NCI-H446 treated with DMSO at 0.1 percent for 48 hours (cell line): ENCODE measurements around the gene LRRC25.
"Not testable (repeated sequence)": the region's sequence is repeated elsewhere in the genome, so short reads cannot be mapped to it uniquely, and the experiment has no call there.

ENCODE experiments used
- DNase-seq: peaks from one replicate; lab custom pipeline; 2025; lab: John Stamatoyannopoulos, UW

LRRC25 gene

GRCh38 chr19:18405754-18406153 lies 8.3 kb upstream of the LRRC25 start:
- not testable (repeated sequence) for DNase-seq

- DNase-seq, result not testable (repeated sequence)
Observed at GRCh38 chr19:18402455-18403248, 5.2 kb upstream of the LRRC25 start.

- no peak for DNase-seq
Observed at GRCh38 chr19:18401580-18402112, 4.2 kb upstream of the LRRC25 start.

GRCh38 chr19:18399008-18399407 lies 1.6 kb upstream of the LRRC25 start:
- no peak for DNase-seq

- no peak for DNase-seq
Observed at GRCh38 chr19:18396471-18397241, 766 bp downstream of the LRRC25 start.

DNA sequence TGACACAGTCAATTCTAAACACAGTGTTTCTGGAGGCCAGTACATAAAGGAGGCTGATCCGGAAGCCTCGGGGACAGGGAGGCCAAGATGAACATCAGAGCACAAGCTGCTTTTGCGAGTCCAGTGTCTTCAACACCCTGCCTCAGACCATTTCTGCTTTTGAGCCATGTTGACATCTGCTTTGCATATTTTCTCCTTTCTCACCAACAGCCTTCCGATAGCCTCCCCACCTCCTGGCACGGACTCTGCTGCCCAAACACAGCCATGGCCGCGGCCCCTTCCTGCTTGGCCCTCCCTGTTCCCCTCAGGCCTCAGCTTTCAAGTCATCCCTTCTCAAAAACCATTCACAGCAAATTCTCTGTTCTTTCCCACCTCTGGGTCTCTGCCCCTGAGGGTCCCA lies 3.6 kb downstream of the LRRC25 start:
- no peak for DNase-seq

GRCh38 chr19:18392926-18393325 lies 4.5 kb downstream of the LRRC25 start:
- no peak for DNase-seq

GRCh38 chr19:18392417-18392816 lies 5.0 kb downstream of the LRRC25 start:
- no peak for DNase-seq

DNA sequence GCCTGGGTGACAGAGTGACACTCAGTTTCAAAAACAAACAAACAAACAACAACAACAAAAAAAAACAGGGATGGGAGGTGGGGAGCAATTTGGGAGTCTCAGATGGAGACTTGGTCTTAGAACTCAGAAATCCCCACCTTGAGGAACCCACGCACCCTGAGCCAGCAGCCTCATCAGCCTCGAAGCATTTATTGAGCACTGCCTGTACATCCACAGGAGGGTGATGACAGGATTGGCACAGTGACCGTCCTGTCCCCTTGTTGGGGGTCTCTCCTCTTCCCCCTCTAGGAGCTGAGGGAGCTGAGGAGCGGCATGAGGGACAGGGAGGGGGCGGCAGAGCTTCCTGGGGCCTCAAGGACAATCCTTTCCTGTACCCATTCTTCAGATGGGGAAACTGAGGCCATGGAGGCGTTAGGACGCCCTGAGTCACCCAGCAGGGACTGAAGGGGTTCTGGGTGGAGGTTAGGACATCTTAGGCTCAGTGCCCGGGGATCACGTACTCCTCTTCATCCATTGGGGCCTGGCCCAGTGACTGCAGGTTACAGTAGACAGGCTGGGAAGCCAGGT lies 5.8 kb downstream of the LRRC25 start:
- DNase-seq, result no peak

DNA sequence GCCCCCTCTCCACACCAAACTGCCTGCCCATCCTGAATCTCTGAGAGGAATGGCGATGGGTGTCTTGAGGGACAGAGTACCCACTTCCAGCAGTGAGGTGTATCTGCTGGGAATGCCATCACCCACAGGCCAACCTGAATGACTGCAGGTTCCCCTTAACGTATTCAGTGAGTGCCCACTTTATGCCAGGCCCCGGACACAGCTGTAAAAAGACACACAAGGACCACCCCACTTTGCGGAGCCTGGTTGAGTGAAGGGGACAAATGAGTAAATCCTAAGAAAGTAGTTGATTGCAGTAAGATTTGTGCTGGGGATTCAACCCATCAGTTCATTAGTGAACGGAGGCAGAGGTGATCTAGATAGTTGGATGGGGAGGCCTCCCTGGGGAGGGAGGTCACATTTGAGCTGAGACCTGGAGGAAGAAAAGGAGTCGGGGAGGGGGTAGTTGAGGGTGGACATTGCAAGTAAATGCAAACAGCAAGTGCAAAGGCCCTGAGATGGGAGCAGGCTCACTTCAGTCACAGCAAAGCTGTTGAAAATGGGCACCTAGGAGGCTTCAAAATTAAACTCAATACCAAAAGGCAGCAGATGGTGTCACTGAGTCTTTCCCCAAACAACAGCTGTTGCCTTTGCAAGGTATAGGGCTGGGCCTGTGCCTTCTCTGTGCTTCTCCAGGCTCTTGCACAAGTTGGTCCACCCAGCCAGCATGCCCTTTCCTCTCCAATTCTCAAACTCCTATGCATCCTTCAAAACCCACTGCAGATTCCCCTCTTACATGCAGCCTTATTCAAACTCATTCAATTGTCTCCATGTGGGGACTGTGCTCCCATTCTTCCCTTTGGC lies 7.1 kb downstream of the LRRC25 start:
- DNase-seq, result peak; percentile 52

DNA sequence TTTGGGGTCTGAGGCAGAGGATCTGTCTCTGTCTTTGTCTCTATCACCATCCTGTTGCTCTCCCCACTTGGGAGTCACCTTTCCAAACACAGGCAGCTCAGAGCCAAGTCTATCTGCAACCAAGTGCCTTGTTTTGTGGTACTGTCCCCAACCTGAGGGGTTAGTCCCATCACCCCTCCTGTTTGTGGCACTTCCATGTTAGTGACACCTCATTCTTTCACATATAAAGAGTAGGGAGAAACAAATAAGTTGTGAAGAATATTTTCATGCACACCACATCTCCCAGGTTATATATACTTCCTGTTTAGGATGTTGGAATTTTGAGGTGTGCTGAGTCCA lies 7.7 kb downstream of the LRRC25 start:
- no peak for DNase-seq

DNA sequence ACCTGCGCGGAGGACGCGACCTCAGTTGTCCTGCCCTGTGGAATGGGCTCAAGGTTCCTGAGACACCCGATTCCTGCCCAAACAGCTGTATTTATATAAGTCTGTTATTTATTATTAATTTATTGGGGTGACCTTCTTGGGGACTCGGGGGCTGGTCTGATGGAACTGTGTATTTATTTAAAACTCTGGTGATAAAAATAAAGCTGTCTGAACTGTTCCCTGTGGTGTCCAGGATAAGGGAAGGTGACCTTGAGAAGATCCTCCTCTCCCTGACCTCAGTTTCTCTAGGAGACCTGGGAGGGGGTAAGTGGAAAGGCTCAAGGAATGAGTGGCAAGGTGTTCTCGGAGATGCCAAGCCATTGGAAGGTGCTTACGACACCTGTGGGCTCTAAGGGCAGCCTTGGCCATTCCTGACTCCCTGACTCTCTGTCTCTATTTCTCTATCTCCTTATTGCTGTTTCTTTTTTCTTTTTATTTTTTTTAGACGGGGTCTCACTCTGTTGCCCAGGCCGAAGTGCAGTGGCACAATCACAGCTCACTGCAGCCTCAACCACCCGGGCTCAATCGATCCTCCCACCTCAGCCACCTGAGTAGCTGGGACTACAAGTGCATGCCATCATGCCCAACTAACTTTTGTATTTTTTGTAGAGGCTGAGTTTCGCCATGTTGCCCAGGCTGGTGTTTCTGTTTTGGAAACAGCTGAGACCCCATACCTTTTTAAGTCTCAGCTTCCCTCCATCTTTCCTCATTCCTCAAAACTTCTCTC lies 8.3 kb downstream of the LRRC25 start:
- no peak for DNase-seq

DNA sequence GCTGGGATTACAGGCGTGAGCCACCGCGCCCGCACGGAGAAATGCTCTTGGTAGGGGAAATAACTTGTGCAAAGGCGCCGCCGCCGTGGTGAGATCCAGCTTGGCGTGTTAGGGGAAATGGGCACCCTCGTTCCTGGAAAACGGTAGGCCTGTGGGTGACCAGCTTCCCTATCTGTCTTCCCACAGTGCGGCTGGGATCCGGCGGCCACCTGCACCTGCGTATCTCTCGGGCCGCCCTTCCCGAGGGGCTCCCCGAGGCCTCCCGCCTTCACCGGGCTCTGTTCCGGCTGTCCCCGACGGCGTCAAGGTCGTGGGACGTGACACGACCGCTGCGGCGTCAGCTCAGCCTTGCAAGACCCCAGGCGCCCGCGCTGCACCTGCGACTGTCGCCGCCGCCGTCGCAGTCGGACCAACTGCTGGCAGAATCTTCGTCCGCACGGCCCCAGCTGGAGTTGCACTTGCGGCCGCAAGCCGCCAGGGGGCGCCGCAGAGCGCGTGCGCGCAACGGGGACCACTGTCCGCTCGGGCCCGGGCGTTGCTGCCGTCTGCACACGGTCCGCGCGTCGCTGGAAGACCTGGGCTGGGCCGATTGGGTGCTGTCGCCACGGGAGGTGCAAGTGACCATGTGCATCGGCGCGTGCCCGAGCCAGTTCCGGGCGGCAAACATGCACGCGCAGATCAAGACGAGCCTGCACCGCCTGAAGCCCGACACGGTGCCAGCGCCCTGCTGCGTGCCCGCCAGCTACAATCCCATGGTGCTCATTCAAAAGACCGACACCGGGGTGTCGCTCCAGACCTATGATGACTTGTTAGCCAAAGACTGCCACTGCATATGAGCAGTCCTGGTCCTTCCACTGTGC lies 9.1 kb downstream of the LRRC25 start:
- DNase-seq, result peak; percentile 21

GRCh38 chr19:18386543-18387271 lies 10.7 kb downstream of the LRRC25 start:
- DNase-seq, result no peak

DNA sequence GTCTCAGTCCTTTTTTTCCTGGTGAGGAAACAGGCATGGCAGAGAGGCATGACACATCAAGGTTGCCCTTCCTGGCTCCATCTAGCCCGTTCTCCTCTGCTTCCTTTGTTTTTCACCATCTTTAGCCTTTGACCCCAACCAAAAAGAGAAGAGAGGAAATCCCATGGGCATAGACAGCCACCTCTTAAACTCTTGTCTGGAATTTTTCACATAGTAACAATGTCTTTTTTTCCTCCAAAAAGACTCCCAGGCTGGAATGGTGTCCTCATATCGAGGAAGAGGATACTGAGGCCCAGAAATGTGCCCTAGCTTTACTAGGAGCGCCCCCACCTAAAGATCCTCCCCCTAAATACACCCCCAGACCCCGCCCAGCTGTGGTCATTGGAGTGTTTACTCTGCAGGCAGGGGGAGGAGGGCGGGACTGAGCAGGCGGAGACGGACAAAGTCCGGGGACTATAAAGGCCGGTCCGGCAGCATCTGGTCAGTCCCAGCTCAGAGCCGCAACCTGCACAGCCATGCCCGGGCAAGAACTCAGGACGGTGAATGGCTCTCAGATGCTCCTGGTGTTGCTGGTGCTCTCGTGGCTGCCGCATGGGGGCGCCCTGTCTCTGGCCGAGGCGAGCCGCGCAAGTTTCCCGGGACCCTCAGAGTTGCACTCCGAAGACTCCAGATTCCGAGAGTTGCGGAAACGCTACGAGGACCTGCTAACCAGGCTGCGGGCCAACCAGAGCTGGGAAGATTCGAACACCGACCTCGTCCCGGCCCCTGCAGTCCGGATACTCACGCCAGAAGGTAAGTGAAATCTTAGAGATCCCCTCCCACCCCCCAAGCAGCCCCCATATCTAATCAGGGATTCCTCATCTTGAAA lies 11.5 kb downstream of the LRRC25 start, which contains the start of gene GDF15:
Gene GDF15 (plus strand): TSS at position 484 of the 868 bp plus-strand sequence. CDS start 32 bp downstream, at position 516.
- no peak for DNase-seq

- DNase-seq, result no peak
Observed at GRCh38 chr19:18385359-18385674, 12.1 kb downstream of the LRRC25 start.

DNA sequence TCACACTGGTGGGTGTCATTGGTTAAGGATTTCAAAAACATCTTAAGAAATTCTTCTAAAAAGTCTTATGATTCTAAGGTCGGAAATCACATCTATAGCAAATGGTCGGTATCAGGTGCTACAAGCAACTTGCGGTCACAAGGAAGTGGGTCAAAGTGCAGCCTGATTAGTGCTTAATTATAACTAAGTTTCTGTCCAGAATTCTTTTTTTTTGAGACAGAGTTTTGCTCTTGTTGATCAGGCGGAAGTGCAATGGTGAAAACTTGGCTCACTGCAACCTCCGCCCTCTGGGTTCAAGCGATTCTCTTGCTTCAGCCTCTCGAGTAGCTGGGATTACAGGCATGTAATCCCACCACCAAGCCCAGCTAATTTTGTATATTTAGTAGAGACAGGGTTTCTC lies 12.6 kb downstream of the LRRC25 start:
- no peak for DNase-seq

GRCh38 chr19:18383622-18384021 lies 13.8 kb downstream of the LRRC25 start:
- DNase-seq, result not testable (repeated sequence)

GRCh38 chr19:18380843-18381242 lies 16.6 kb downstream of the LRRC25 start:
- no peak for DNase-seq
